NCI-H2029 treated with DMSO at 0.1 percent for 48 hours (cell line): ENCODE measurements around the gene LCN10.
A peak's percentile ranks its signal among the peaks of the same experiment; 100 is the strongest.

Experiments
- DNase-seq: peaks from one replicate; lab custom pipeline; 2025; lab: John Stamatoyannopoulos, UW

The LCN10 gene

DNA sequence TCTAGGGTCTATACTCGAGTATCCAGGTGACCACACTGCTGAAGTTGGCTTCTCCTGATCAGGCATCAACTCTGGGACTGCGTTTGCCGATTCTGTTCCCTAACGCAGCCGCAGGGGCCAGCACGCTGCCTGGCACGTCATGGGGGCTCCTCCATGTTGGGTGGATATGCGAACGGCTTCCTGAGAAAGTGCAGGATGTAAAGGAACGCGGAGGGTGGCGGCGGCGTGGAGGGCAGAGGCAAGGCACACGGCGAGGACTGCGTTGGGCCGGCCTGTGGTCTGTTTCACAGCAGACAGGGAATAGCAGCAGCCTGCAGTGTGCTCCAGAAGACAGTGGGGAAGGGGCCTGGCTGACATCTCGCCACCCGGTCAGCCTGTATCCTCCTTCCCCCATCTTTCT, 3.8 kb downstream of the LCN10 start:
- no peak for DNase-seq

- DNase-seq, result no peak
Measured at GRCh38 chr9:136735812-136736480, 6.8 kb downstream of the LCN10 start.

DNA sequence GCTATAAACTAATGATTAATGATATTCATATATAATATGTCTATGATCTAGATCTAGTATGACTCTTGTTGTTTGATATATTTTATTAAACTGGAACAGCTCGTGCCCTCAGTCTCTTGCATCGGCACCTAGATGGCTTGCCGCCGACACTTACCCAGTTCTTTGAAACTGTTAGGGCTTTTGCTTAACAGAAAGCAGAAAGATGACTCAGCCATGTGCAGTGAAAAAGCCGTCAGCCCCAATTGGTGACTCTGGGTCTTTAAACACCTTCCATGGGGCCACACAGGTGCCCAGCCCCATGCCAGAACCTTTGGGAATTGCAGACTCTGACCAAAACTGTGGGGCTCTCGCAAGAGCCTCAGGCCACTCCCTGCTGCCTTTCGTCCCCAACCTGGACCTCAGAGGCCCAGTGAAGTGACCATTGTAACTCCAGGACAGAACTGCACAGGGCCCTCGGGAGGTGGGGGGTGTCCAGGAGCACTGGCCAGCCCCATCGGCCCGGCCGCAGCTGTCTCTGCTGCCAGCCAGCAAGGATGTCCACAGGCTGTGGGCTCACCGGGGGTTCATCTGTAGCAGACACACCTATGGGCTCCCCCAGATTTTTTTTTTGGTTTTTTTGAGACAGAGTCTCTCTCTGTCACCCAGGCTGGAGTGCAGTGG, 7.8 kb downstream of the LCN10 start:
- no peak for DNase-seq

DNA sequence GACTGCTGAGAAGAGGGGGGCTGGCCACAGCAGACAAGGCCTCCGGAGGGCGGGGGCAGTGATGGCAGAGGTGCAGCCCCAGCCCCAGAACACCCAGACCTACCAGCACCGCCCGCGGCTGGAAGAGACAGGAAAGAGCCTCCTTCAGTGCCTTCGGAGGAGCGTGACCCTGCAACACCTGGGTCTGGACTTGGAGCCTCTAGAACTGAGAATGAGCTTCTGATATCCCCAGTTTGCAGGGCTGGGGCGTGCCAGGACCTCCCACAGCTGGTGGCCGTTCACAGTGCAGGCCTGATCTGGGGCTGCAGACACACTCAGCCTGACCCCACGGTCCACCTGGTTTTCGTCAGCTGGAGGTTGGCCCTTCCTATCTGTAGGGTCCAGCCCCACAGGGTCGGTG, 9.1 kb downstream of the LCN10 start:
- no peak for DNase-seq

DNA sequence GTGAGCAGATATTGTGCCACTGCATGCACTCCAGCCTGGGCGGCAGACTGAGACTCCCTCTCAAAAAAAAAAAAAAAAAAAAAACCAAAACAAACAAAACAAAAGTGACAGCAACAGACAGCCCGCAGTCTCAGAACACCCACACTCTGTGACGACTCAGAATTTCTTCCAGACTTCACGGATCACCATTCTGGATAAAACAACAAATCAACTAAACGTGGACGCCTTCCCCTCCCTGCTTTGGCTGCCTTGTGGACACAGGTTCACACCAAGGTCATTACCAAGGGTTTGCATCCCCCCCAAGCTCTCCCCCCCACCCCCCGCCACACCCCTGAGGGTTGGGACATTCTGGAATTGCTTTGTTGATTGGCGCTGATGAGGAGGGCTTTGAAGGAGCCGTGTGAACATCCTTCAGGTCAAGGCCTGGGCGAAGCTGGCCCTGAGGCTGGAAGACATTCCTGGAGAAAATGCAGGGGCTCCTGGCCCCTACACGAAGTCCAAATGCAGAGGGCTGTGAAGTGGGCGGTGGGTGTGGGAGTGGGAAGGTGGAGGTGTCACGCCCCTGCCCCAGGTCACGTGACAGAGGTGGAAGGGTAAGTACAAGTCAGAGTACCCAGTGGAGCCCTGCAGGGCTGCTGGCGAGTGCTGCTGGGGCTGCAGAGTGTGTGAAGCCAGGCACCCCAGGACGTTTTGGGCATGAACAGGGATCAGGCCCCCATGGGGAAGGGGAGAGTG, 10.1 kb downstream of the LCN10 start:
- DNase-seq, result no peak

- DNase-seq, result no peak
Measured at GRCh38 chr9:136729926-136730325, 12.8 kb downstream of the LCN10 start.

GRCh38 chr9:136729144-136729543, 13.6 kb downstream of the LCN10 start:
- DNase-seq, result no peak

GRCh38 chr9:136728548-136729123, 14.1 kb downstream of the LCN10 start:
- DNase-seq, result no peak

- peak; percentile 39 for DNase-seq
Measured at GRCh38 chr9:136728080-136728547, 14.6 kb downstream of the LCN10 start.

DNA sequence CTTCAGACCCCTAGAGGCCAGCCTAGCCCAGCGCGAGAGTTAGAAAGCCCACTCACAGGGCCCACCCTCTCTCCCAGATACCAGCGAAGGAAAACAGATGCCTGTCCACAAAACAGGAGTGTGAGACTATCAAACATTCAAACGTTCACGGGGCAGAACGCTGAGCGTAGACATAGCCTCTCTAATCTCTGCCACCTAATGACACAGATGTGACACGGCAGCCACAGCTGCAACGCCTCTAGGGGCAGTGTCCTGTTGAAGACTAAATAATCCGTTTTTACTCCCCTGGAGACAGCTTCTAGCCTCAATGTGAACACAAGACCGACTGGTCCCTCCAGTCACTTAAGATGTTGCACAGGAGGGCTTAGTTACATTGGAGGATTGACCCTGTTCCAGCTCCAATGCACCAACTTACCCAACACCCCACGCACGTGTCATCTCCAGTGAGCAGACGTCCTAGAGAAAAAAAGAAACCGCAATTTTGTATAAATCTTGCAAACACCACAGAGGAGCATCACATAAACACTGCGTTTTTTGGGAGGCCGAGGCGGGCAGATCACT, 16.0 kb downstream of the LCN10 start:
- DNase-seq, result no peak

GRCh38 chr9:136726118-136726517, 16.6 kb downstream of the LCN10 start:
- no peak for DNase-seq

DNA sequence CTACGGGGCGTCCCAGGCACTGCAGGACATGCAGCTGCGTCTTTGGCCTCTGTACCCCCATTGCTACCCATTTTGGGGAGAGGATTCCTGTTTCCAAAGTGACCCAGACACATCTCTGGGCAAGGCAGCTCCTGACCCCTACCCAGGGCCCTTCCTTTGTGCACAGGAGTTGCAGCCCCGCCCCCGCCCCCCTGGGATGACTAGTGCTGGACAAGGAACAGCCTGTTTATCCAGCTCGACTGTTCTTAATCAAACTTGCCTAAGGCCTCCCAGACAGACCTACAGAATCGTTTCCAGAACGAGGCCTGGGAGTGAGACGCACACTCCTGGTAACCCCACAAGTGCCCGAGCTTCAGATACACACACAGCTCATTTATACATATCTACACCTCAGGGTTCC, 17.1 kb downstream of the LCN10 start:
- no peak for DNase-seq

DNA sequence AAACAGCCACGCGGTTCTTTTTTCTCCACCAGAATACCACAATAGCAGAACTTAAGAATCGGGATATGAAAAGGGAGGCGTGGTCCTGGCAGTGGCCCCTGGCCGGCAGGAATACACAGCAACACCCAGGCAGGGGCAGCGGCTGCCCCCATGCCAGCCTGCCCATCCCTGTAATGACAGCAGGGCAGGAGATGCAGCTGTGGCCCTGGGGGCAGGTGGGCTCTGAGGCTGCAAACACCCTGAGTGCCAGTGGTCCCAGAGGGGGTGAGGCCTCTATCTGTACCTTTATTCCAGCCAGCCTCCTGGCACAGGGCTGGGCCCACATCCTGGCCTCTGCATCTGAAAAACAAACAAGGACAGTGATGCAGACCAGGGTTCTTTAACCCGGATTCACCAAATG, 18.0 kb downstream of the LCN10 start:
- DNase-seq, result no peak

- no peak for DNase-seq
Measured at GRCh38 chr9:136723989-136724388, 18.8 kb downstream of the LCN10 start.

DNA sequence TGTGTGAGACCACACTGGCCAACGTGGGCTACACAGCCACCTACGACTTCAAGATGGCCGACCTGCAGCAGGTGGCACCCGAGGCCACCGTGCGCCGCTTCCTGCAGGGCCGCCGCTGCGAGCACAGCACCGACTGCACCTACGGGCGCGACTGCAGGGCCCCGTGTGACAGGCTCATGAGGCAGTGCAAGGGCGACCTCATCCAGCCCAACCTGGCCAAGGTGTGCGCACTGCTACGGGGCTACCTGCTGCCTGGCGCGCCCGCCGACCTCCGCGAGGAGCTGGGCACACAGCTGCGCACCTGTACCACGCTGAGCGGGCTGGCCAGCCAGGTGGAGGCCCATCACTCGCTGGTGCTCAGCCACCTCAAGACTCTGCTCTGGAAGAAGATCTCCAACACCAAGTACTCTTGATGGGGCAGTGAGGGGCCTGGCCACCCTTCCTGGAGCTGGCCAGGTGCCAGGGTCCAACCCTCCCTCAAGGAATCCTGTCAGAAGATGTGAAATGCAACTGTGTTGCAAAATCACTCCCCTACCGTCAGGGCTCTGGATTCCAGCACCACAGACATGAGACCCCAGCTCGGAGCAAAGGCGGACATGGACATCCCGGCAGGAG, 19.3 kb downstream of the LCN10 start:
- no peak for DNase-seq

- no peak for DNase-seq
Measured at GRCh38 chr9:136722969-136723356, 19.8 kb downstream of the LCN10 start.

DNA sequence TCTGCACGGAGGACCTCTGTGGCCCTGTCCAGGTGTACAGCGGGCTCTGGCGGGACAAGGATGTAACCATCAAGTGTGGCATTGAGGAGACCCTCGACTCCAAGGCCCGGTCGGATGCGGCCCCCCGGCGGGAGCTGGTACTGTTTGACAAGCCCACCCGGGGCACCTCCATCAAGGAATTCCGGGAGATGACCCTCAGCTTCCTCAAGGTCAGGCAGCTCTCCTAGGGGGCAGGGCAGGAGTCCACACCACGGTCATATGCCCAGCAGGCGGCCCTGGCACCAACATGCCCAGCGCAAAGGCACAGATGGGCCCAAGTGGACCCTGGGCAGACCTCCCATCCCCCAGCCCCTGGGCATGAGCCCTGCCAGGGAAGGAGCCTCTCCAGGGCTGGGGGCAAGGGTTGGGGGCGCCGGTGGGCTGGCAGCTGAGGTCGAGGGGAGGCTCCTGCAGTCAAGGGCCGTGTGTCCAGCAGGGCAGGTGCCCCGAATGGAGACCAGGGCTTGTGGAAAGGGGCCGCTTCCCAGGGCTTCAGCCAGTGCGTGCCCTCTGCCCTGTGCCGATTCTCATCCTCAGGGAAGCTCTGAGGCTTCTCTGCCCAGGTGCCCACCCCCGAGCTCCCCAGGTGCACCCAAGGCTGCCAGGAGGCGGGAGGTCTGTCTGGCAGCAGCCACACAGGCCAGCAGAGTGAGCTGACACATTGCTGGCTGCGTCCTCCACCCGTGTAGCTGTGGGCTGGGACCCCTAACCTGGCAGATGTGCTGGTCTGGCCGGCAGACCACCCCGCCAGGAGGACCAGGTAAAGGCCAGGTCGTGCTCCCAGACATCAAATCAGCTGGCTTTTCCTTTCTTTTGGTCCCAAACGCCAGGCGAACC, 20.4 kb downstream of the LCN10 start:
- no peak for DNase-seq

- DNase-seq, result no peak
Measured at GRCh38 chr9:136721339-136722092, 21.2 kb downstream of the LCN10 start.

GRCh38 chr9:136720898-136721338, 21.8 kb downstream of the LCN10 start:
- DNase-seq, result no peak

GRCh38 chr9:136720251-136720897, 22.4 kb downstream of the LCN10 start:
- DNase-seq, result no peak
